CD4-positive, alpha-beta T cell treated with Interleukin-21 for 1 hour (primary cell): ENCODE results near the gene ZNF318.
"Not testable (repeated sequence)": the region's sequence is repeated elsewhere in the genome, so short reads cannot be mapped to it uniquely, and the experiment has no call there.

Source experiments
- DNase-seq: peaks from one replicate; pipeline ENCODE4 v3.0.0-alpha.2; 2020

ZNF318 gene

DNA sequence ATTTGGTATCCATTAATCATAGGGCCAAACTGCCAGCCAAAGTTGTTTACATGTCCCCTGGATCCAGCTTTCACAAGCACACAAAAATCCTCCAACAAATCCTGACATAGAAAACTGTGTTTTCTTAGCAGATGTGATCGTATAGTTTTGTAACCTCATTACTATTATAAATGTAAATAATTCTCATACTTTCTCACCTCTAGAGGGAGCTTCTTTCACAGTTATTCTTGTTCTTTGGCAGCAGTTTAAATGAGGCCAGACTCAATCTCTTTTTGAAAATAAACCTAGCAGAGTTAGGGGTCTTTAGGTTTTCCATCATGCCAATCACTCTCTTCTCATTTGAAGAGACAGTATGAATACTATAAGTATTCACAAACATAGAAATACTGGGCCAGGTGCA, 17.0 kb upstream of the ZNF318 start:
- DNase-seq = peak; percentile 51

GRCh38 chr6:43383021-43383667, 13.7 kb upstream of the ZNF318 start:
- DNase-seq = no peak

- not testable (repeated sequence) for DNase-seq
Measured at GRCh38 chr6:43380858-43381257, 11.4 kb upstream of the ZNF318 start.

GRCh38 chr6:43378631-43379030, 9.2 kb upstream of the ZNF318 start:
- no peak for DNase-seq

DNA sequence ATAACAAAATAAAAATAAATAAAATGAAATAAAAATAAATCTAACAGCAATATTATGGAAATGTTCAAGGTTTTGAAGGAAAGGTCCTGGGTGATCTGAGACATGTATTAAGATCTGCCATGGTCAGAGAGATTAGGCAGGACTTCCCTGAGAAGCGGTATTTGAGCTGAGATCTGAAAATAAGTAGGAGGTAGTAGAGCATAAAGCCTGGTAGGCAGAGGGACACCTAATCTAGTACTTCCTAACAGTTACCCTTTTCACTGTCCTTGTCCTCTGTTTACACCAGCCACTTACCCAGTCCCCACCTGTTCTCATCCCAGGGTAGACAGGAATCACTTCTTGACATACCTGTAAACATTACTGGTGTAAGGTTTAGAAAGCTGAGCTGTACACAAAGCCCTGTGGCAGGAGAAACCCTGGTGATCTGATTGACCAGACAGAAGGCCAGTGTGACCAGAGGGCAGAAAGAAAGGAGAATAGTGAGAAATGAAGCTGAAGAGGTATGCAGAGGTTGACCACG, 8.3 kb upstream of the ZNF318 start:
- DNase-seq = no peak

DNA sequence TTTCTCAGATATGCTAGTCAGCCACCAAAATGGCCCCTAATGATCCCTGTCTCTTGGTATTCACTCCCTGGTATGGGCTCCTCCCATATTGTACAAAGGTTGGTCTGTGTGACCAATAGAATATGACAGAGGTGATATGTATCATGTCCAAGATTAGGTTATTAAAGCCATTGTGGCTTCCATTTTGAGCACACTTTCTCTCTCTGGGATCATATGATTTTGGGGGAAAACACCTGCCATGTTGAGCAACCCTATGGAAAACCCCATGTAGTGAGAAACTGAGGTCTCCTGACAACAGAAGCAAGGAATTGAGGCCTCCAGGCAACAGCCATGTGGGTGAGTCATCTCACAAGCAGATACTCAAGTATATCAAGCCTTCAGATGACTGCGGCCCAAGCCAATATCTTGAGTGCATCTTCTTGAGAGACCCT, 7.1 kb upstream of the ZNF318 start:
- no peak for DNase-seq

DNA sequence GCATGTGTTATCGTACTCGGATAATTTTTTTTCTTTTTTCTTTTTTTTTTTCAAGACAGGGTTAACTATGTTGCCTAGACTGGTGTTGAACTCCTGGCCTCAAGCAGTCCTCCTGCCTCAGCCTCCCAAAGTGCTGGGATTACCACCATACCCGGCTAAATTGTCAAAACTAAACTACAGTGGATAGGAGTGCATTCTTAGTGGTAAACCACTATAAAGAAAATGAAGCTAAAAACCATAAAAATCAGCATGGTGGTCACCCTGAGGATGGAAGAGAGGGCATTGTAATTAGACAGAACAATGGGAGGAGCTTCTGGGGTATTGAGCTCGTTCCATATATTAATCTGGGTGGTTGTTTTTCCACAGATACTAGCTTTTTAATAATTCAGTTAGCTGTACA, 6.2 kb upstream of the ZNF318 start:
- no peak for DNase-seq

DNA sequence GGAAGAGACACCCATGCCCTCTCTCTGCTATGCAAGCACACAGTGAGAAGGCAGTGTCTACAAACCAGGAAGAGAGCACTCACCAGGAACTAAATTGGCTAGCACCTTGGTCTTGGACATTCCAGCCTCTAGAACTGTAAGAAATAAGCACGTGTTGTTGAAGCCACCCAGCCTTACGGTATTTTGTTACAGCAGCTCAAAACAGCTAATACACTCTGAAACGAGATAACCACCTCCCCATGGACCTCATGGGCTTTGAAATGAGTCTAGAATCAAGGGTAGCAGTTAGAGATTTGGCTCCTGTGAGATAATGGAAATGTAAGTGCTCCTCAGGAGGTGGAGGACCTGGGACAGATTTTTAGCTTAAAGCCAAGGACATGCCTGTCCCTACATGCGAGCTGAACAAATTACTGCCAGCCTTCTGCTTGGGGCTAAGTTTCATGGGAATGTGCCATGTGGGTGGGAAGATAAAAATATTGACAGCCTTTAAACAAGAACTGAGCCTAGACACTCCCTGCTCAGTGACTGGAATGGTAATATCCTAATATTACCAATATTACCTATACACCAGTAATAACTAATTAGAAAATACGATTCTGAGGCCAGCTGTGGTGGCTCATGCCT, 3.9 kb upstream of the ZNF318 start:
- no peak for DNase-seq

- DNase-seq = not testable (repeated sequence)
Measured at GRCh38 chr6:43370003-43370580, 645 bp upstream of the ZNF318 start.

DNA sequence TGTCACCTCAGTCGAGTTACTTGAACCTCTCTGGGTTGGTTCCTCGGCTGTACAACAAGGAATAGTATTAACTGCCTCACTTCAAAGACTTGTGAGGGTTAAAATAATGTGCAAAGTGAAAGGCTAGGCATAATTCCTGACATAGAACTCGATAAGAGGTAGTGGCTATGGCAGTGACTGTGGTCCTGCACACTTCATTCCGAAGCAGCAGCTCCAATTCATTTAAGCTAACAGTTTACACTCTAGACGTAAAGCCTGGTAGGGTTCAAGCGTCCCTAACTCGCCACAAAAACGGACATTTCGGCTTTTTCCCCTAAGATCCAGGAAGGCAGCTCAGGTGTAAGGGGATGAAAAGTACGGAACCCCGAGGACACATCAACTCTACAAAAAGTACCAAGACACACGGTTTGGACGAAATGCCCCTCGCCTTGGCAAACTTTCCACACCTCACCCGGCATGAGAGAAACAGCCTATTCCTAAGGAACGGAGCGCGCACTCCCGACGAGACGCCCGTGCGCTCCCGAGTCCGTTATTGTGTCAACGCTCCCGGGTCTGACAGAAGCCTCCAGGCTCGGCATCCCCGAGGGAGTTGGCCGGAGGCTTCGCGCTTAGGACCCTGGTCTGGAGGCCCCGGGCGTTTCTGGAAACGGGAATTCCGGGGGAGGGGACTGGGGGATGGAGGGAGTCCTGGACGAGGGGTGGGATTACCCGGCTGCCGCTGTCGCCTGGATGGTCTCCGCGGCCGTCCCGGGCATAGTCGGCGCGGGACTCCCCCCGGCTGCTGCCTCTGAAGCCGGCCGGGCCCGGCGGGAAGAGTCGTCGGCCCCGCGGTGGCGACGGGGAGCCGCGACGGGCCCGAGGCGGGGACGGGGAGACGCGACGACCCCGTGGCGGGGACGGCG, 937 bp downstream of the ZNF318 start:
- DNase-seq = no peak

DNA sequence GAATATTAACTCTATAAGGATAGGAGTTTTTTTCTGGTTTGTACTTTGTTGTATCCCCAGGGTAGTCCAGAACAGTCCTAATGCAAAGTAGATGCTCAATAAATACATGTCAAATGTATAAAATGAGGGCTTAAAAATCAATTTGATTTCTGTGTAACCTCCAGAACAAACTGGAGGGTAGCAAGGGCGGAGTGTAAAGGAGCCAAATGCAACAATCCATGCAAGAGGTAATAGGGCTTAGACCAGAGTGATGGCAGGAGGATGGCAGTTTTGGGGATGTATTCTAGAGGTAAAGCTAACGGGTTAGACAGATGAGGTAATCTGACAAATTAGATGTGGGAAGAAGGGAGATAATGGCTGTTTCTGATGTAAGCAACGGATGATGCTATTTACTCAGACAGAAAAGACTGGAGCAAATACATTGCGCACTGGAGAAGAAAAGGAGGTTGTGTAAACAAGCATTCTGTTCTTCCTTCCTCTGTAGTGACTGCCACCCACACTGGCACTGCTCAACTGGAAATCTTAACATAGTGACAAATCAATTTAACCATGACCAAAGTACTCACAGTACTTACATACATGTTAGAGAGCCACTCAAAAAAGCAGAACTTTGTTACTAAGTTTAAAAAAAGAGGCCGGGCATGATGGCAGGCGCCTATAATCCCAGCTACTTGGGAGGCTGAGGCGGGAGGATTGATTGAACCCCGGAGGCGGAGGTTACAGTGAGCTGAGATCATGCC, 2.0 kb downstream of the ZNF318 start:
- DNase-seq = no peak

GRCh38 chr6:43361269-43361668, 8.2 kb downstream of the ZNF318 start:
- DNase-seq = peak; percentile 15

- DNase-seq = no peak
Measured at GRCh38 chr6:43359831-43360230, 9.6 kb downstream of the ZNF318 start.

DNA sequence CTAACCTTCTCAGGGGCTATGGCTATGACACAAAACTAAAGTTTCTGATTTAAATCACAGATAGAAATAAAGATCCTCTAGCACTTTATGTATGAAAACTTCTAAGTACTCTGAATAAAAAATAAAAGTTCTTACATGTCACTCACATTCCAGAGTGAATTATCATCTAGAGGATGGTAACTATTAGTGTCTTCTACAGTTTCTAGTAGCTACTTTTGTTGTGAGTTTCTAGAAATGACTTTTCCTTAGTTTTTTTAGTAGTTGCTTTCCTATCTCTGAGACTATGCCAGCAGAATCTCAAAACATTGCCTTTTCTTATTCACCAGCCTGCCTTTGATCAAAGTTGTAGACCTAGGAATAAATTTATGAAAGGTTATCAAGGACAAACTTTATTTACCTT, 10.1 kb downstream of the ZNF318 start:
- DNase-seq = no peak

DNA sequence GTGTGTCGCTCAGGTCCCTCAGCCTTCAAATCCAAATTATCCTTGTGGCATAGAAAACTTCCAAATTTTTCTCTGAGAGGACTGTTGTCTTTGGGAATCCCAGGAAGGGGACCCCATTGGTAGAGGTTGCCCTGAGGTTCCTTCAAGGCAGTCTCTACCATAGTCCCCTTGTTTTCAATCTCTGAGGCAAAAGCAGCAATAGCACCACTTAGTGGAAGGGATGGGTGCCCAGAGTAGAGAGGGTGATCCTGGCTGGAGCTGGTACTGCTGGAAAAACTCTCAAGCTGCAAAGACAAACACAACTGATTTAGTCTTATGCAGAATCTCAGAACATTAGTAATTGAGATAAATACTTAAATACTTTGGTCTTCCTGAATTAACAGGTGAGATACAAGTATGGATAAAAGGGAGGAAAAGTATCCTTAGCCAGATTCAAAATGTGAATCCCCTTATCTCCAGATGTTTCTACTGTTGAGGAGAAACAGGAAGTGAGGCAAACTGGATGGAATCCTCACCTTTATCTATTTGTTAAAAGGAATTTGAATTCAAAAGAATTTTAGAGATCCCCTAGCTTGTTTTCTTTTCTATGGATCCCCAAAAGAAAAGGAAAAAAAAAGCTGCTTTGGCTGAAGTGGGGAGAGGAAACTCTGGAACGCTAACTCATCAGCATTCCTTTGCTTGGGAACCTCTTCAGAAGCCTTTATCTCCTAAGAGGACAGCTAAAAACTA, 13.4 kb downstream of the ZNF318 start:
- no peak for DNase-seq

- DNase-seq = not testable (repeated sequence)
Measured at GRCh38 chr6:43351951-43352350, 17.5 kb downstream of the ZNF318 start.

DNA sequence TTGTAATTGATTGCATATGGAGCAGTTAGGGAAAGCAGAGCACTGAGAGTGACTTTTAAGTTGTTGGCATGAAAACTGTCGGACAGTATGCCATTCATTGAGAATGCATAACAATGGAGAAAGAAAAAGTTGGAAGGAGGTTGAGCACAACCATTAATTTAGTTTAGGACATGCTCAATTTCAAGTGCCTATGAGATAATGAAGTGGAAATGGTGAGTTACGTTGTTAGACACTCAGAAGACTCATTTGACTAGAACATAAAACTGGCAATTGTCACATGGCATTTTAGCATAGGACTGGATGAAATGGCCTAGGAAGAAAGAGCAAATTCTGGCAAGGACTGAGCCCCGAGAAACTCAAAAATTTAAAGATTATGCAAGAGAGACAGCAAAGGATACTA, 22.0 kb downstream of the ZNF318 start:
- no peak for DNase-seq

- DNase-seq = no peak
Measured at GRCh38 chr6:43347021-43347420, 22.4 kb downstream of the ZNF318 start.

DNA sequence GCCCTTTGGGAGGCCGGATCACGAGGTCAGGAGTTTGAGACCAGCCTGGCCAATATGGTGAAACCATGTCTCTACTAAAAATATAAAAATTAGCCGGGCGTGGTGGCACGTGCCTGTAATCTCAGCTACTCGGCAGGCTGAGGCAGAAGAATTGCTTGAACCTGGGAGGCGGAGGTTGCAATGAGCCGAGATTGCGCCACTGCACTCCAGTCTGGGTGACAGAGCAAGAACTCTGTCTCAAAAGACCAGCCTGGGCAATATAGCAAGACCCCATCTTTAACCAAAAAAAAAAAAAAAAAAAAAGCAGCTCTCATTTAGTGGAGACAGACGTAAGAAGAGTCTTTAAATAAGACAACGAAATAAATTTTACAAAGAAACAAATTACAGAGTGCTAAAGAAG, 23.2 kb downstream of the ZNF318 start:
- DNase-seq = not testable (repeated sequence)

GRCh38 chr6:43339168-43339567, 30.3 kb downstream of the ZNF318 start:
- DNase-seq = no peak

DNA sequence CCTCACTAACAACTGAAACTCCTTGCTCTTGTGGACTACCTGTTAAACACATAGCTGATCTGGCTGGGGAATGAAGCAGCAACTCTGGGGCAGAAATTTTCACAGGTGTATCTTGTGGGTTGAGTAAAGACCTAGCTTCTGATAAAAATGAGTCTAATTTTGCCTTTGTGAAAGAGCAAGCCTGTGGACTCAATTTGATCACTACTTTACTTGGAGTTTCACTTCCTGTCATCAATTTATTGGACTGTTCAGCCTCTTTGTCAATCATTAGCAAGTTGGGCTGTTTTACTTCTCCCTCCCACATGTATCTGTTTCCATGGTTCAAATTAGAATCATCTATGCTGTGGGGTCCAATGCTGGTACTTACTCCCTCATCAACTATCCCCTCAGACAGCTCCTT, 31.2 kb downstream of the ZNF318 start:
- no peak for DNase-seq

DNA sequence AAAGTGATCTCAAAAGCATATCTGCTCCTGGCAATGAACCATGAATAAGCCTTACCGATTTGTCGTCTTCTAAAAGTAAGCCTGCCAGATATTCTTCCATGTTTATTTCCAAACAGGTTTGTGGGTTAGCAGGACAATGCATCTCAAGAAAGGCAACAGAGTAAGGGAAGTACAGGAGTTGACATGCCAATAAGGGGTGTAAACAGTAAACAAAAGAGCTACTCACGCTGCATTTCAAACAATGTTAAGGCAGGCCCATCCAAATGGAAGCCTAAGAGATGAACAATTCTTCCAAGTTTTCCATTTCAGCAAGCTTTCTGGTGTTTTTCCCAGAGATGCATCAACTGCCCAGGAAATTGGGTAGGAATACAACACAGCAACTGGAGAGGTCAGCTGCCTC, 33.1 kb downstream of the ZNF318 start:
- no peak for DNase-seq
